NCI-H526 treated with DMSO at 0.1 percent for 48 hours (cell line): ENCODE results near the gene TET1.
"Not testable (repeated sequence)": the region's sequence is repeated elsewhere in the genome, so short reads cannot be mapped to it uniquely, and the experiment has no call there.

Source experiments
- DNase-seq: peaks from one replicate; lab custom pipeline; 2025; lab: John Stamatoyannopoulos, UW

TET1 gene

DNA sequence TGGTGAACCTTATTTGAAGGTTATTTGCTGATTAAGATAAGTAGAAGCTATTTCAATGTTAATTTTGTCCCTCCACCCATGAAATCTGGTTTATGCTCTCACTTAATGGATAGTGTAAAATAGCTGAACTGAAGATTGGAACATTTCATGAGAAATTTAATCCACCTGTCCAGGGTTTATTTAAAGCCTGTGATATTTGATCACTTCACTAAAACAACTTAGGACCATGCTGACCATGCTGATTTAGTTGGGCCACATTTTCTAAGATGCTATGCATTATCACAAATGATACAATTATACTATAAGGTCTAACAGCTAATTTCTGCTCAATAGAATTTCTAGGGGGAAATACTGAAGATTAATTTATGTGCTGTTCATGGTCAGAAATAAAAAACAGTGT, 53.8 kb downstream of the TET1 start:
- not testable (repeated sequence) for DNase-seq

DNA sequence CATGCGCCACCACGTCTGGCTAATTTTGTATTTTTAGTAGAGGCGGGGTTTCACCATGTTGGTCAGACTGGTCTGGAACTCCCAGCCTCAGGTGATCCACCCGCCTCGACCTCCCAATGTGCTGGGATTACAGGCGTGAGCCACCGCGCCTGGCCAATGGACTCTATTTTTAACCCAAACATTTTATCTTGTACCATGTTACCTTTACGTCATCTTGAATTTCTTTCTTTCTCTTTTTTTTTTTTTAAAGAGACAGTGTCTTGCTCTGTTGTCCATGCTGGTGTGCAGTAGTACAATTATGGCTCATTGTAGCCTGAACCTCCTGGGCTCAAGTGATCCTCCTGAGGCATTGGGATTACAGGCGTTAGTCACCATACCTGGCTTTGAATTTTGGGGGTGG, 57.6 kb downstream of the TET1 start:
- DNase-seq, result not testable (repeated sequence)

DNA sequence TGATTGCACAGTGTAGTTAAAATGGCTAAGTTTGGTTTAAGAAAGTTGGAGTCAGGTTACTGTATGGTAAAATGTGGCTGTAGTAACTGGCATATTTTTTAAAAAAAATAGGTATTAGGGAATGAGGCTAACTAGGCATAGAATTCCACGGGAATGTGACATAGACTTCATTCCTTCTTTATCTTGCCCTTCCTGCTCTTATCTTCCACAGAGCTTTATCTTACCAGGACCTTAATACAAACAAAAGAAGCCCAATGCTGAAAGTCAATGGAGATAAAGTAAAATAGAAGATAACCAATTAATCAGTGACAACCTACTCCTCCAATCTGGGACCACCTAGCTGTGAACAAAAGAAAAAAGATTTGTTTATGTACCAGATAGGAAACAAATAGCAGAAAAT, 58.1 kb downstream of the TET1 start:
- DNase-seq, result no peak

DNA sequence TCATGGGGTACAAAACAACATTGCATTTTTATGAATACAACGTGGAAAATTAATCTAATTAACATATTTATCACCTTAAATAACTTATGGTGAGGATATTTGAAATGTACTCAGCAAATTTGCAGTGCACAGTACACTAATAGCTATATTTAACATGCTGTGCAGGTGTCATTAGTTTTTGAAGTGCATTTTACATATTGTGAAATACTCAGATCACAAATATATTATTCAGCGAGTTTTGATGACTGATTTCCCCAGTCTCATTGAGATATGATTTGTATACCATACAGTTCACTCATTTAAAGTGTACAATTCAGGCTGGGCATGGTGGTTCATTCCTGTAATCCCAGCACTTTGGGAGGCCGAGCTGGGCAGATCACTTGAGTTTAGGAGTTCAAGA, 59.5 kb downstream of the TET1 start:
- DNase-seq, result no peak

DNA sequence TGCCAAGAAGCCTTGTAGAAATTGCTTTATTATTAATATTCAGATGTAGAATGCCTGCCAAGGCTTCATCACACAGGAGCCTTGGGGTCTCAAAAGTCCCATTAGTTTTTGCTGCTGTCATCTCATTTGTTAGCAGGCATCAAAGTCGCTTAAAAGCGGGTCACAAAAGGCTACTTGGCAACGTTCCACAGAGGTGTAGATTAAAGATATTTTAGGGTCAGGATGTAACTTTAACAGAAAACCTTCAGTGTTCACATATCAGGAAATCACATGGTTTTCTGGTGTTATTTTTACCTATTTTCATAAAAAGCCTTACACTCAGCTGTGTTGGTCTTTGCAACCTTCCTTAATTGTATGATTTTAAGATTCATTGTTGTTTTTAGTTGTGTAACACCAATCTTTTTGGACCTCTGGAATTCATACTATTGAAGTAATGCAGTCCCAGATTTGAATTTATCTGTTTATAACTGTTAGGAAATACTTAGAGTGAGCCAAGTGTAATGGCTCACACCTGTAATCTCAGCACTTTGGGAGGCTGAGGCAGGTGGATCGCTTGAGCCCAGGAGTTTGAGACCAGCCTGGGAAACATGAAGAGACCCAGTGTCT, 65.3 kb downstream of the TET1 start:
- DNase-seq, result no peak

DNA sequence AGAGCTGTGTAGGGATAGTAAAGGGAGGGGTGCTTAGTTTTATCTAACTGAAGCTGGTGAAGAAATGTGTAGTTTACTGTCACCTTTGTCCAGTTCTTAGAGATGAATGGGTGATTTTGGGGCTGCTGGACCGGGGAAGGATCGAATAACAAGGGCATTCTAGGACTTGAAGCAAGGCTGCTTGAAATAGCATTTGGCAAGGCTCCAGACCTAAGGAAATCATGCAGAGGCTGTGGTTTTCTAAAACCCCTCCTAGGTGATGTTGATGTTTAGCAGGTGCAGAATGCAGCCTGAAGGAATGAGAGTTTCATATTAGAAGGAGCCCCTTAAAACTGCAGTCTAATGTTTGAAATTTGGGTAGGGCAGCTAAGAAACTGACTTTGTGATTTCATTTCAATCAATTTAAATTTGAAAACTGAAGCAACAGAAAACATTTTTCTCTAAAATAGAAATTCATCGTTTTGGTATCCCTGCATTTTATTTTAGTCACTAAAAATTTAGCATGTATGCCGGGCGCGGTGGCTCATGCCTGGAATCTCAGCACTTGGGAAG, 68.5 kb downstream of the TET1 start:
- no peak for DNase-seq

DNA sequence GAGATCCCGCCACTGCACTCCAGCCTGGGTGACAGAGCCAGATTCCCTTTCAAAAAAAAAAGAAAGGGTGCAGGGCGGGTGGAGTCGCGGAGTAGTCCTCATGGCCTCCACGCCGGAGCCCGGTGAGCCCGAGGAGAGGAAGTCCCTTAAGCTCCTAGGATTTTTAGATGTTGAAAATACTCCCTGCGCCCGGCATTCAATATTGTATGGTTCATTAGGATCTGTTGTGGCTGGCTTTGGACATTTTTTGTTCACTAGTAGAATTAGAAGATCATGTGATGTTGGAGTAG, 72.1 kb downstream of the TET1 start:
- not testable (repeated sequence) for DNase-seq

DNA sequence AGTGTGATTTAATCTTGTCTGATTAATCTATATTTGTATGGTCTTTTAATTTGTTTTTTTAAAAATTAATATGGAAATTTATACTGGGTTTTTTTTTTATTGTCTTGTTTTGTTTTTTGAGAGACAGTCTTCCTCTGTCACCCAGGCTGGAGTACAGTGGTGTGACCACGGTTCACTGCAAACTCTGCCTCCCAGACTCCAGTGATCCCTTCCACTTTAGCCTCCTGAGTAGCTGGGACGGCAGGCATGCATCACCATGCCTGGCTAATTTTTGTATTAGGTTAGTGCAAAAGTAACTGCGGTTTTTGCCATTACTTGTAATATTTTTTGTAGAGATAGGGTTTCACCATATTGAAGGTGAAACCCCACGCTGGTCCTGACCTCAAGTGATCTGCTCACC, 73.1 kb downstream of the TET1 start:
- no peak for DNase-seq

DNA sequence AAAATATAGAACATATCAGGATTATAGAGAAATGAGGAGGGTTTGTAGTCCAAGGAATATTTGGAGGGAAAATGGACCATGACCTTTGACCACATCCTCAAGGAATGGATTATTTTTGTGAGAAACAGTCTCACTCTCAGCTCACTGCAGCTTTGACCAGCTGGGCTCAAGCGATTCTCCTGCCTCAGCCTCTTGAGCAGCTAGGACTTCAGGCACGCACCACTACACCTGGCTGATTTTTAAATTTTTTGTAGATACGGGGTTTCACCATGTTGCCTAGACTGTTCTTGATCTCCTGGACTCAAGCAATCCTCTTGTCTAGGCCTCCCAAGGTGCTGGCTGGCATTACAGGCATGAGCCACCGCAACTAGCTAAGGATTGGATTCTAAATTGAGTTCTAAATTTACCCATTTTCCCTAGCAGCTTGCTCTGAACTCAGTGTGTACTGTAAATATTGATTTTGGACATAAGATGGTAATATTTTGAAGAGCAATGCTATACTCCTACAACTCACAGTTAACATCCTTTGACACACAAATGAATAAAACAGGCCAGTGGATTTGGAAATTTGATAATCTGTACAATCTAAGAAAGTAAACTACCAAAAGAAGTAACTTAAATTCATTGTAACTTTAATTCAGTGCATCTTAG, 73.8 kb downstream of the TET1 start:
- DNase-seq, result no peak

DNA sequence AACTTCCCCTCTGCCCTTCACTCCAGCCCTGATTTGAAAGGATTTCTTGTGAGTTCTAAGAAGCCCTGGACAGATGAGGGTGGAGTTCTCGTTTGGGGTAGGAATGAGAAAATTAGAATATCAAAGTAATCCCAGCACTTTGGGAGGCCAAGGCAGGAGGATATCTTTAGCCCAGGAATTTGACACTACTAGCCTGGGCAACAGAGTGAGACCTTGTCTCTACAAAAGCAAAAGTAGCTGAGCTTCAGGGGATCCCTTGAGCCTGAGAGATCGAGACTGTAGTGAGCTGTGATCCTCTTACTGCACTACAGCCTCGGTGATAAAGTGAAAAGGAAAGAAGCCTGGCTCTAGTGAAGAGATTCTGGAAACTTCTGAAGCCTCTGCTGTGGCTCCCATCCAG, 76.2 kb downstream of the TET1 start:
- DNase-seq, result no peak

DNA sequence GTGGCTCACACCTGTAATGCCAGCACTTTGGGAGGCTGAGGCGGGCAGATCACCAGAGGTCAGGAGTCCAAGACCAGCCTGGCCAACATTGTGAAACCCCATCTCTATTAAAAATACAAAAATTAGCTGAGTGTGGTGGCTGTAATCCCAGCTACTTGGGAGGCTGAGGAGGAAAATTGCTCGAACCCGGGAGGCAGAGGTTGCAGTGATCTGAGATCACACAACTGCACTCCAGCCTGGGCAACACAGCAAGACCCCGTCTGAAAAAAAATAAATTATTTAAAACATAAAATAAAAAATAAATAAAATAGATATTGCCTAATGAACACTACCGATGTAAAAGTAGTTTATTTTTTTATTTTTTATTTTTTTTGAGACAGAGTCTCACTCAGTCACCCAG, 83.4 kb downstream of the TET1 start:
- not testable (repeated sequence) for DNase-seq

DNA sequence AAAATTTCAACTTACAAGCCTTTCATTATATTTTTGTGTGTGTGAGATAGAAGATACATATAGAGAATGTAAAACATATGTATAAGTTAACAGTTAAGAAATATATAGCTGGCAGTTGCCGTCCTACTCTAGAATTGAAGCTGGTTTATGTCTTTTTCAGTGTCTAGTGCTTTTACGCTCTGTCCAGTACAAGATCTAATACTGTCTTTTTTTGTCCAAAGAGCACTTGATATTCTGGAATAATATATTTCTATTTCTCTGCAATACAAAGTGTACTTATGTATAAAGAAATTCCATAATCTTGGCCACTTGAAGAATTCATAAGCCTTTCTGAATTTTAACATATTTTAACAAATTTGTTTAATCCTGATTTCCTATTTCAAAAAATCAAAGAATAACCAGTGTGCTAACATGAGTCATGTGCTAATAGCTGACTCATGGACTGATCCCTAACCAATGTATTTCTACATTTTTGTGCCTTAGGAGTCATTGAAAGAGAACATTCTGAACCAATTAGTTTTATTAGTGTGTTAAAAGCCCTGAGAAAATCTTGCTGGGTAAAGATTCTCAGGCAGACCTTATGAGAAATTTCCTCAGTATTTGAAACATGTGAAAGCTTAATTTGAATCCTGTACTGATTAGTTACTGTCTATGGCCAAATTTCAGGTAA, 87.7 kb downstream of the TET1 start:
- no peak for DNase-seq

DNA sequence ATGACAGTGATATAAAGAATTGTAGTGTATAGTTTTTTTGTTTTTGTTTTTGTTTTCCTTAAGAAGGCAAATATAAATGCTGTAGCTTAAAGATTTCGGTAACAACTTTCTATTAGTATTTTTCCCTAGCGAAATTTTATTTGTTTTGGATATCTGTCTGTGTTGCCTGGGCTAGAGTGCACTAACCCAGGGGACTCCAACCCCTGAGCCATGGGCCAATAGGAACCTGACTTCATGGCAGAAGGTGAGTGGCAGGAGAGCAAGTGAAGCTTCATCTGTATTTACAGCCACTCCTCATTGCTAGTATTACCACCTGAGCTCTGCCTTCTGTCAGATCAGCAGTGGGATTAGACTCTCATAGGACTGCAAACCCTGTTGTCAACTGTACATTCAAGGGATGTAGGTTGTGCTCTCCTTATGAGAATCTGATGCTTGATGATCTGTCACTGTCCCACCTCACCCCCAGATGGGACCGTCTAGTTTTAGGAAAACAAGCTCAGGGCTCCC, 95.5 kb downstream of the TET1 start:
- no peak for DNase-seq

DNA sequence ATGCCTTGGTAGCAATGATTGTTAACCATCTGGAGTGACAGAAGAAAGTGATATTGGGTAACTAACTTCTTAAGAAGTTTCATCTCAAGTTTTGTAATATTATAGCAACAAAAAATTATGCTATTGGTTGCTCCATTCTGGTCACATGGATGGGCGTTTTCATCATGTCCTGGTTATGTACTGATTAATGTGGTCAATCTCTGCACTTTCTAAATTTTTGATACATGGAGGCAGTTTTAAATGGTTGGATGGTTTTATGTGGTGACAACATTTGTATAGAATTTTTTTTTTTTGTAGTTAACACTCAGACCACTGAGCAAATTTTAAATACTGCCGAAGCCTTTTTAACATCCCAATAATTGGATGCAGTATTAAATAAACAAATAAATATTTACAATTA, 105.7 kb downstream of the TET1 start:
- DNase-seq, result no peak

DNA sequence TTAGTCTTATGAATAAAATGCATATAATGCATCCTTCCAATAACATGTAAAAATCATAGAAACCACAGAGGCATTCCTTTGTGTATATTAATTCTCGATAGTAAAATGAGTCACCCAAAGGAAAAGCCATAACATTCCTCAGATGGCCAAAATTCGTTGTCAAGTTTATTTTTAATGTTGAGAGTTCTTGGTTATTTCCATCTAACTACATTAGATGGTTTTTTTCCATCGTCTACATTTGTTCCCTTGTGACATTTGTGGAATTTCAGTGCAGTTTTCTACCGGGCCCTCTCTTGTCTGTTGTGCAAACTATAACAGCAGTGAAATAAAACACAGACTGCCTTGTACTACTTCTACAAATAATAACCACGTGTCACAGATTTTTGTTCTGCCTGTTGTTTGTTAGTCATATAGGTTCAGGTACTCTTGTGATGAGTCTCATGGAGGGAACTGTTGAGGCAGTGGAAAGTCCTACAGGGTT, 106.2 kb downstream of the TET1 start:
- no peak for DNase-seq

DNA sequence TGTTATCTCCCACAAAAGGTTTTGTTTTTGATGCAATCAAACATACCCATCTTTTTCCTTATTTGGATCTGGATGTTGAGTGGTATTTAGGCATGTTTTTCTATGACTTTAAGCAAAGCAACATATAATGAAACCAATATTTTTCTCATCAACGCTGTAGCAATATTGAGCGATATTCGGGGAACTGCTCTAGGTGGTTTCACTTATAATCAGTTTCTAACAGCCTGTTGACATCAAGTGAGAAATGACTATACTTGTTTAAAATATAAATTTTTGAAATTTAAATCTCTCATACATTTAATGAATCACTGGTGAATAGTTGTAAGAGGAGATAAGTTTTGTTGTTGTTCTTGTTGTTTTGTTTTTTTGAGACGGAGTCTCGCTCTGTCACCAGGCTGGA, 108.1 kb downstream of the TET1 start:
- no peak for DNase-seq

DNA sequence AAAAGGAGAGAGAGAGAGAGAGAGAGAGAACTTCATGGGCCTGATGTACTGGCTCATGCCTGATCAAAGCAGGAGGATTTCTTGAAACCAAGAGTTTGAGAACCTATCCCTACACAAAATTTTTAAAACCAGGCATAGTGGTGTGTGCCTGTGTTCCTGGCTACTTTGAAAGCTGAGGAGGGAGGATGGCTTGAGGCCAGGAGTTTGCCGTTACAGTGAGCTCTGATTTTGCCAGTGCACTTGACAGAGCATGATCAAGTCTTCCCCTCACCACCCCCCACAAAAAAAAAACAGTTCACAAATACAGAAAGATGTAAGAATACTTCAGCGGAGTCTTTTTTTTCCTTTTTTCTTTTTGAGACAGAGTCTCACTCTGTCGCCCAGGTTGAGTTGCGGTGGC, 108.8 kb downstream of the TET1 start:
- no peak for DNase-seq

DNA sequence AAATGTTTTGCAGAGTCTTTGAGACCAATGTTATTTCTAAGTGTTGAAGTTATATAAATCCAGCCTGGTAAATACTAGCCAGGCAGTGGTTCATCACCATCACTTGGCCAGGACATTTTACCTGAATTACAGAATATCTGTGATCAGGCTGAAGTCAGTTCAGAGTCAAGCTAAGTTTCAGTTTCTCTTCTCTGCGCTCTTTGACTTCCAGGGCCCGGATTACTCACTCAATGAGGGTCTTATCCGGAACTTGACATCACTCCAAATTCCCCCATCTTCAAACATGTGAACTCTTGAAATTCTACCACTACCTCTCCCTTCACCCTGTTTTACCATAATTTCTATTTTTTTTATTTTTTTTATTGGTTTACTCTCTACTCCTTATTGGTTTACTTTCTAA, 124.3 kb downstream of the TET1 start:
- no peak for DNase-seq

DNA sequence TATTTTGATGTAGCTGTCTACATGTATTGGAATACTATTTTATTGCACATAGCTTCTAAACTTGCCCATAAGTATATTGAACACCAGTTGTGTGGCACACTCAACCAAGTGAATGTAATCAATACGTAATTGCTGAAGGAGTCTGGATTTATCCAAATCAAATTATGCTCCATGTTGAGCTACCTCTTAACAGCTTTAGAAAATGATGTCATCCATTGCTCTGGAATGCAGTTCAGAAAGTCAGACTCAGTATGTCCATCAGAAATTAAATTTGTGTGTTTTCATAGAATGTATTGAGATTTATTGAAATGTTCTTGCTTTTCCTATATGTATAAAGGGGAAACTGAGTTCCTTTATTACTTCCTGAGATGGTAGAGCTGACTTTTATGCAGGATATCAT, 135.9 kb downstream of the TET1 start:
- DNase-seq, result no peak

DNA sequence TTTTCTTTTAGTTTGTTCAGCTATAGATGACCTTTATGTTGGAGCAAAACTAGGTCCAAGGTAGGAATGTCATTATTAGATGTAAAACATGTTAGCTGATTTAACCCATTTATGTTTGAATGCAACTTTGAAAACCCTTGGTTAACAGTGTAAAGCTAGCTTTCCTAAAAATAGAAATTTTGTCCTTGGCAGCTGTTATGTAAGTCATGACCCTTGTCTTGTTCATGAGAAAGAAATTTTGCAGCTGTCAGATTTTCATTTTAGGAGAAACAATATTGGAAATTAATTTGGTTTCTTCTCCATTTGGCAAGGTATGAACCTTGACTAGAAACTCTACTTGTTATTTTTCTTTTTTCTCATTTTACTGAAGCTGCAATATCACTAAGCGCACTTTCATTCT, 137.0 kb downstream of the TET1 start:
- no peak for DNase-seq

DNA sequence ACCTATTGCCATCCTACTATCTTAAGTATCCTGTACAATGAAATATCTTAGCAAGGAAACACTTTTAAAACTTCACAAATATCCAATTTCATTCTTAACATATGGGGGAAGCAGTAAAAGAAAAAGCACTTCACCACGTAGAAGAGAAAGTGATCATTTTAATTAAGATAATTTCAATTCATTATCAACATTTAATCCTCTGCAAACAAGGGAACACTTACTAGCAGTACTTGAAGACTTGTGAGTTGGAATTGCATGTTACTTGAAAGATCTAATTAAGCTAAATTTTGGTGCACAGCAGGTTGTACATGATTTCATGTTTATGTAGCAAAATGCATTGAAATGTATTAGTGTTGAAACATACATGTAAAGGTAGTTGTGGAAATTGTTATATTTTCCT, 140.1 kb downstream of the TET1 start:
- no peak for DNase-seq

DNA sequence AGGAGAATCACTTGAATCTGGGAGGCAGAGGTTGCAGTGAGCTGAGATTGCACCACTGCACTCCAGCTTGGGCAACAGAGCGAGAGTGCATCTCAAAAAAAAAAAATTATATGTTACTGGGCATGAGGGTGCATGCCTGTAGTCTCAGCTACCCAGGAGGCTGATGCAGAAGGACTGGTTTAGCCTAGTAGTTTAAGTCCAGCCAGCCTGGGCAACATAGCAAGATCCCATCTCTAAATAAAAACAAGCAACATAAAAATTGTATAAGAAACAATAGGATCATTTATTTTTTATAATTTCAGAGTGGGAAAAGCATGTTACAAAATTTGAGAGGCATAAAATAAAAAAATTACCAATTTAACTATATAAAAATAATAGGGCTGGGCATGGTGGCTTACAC, 145.4 kb downstream of the TET1 start:
- DNase-seq, result no peak

DNA sequence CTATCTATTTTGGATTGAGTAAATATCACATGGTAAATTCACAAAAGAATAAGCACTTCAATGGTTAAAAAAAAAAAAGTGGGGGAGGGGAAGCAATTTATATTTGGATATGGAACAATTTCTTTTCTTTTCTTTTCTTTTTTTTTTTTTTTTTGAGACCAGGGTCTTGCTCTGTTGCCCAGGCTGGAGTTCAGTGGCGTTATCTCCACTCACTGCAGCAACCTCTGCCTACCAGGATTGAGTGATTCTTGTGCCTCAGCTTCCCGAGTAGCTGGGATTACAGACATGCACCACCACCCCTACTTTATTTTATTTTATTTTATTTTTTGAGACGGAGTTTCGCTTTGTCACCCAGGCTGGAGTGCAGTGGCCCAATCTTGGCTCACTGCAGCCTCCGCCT, 148.8 kb downstream of the TET1 start:
- not testable (repeated sequence) for DNase-seq
